ENCODE data around the gene FAM83C.
"Not testable (repeated sequence)": the region's sequence is repeated elsewhere in the genome, so short reads cannot be mapped to it uniquely, and the experiment has no call there.

DNA sequence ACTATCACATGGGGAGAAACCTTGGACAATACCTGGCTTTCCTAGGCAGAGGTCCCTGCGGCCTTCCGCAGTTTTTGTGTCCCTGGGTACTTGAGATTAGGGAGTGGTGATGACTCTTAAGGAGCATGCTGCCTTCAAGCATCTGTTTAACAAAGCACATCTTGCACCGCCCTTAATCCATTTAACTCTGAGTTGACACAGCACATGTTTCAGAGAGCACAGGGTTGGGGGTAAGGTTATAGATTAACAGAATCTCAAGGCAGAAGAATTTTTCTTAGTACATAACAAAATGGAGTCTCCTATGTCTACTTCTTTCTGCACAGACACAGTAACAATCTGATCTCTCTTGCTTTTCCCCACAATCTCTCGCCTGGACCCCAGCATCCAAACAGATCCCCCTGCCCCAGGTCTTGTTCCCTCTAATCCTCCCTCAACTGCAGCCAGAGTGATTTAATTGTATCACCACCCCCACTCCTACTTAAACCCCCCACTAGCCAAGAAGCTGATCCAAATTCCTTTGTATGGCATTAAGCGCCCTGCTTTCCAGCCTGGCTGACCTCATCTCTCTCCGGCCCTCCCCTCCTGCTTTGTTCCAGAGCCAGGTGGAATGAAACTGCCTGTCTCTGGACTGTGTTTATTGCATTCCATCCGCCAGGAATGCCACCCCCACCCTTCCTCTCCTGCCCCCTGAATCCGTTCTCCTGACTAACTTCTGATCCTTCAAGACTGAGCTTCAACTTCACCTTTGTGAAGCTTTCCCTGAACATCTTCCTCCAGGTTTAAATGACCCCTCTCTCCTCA, 29.3 kb downstream of the FAM83C start:
- not testable (repeated sequence) for TF ChIP-seq CTCF (IDR thresholded peaks at IDR 0.05); ZFX (IDR thresholded peaks at IDR 0.05; ENCODE audit: borderline replicate concordance)
